Ascending aorta (tissue), 2 donors: ENCODE measurements around the gene WSCD2. TPM values are rescaled to one million over a fixed set of nuclear protein-coding genes. Genes with fewer than 3 reads are reported as not detected.

Source experiments
- DNase-seq, 2 donors: peaks; one replicate each; pipeline ENCODE4 v3.0.0-alpha.2; 2019; ENCODE audit warnings: low spot score in 2 of 2
- H3K27ac ChIP-seq, 2 donors: fragments of 200-600 bp; sonication (generic); one replicate each; pipeline ENCODE4 v1.5.1; 2016 to 2017; ENCODE audit warnings: mild to moderate bottlenecking in 1 of 2
- H3K27me3 ChIP-seq: fragments of 200-600 bp; sonication (generic); one replicate; pipeline ENCODE4 v1.5.1; 2017
- H3K36me3 ChIP-seq, 2 donors: fragments of 200-600 bp; sonication (generic); one replicate each; pipeline ENCODE4 v1.5.1; 2016
- H3K4me1 ChIP-seq, 2 donors: fragments of 200-600 bp; sonication (generic); one replicate each; pipeline ENCODE4 v1.5.1; 2016 to 2017; ENCODE audit warnings: mild to moderate bottlenecking in 1 of 2
- H3K4me3 ChIP-seq, 2 donors: fragments of 200-600 bp; sonication (generic); one replicate each; pipeline ENCODE4 v1.5.1; 2016 to 2017; ENCODE audit warnings: mild to moderate bottlenecking in 1 of 2
- H3K9me3 ChIP-seq, 2 donors: fragments of 200-600 bp; sonication (generic); one replicate each; pipeline ENCODE4 v1.5.1; 2016
- intact Hi-C: fragments of 100-400 bp; cut with DNase I; formaldehyde crosslinking; loops from one replicate; pipeline ENCODE4 v1.15.1; 2023
- total RNA-seq: library from RNA; depleted of rRNA; stranded (reverse); fragments of >200 nt; gene quantifications from one replicate; pipeline ENCODE4 v1.1.0, GENCODE V29; 2016
- TF ChIP-seq, protein P1 (sequence below), 3 experiments: fragments of 200-600 bp in 2 of 3; fragments of 450-650 bp in 1 of 3; sonication (generic) in 2 of 3; IDR thresholded peaks; one replicate each; pipeline ENCODE4 v1.5.1; 2016 to 2019; ENCODE audit warnings: antibody characterized with exemption in 3 of 3, mild to moderate bottlenecking in 1 of 3, moderate library complexity in 1 of 3

The WSCD2 gene
- total RNA-seq, 1 donor from 2014 or later, result 3.5 TPM

DNA sequence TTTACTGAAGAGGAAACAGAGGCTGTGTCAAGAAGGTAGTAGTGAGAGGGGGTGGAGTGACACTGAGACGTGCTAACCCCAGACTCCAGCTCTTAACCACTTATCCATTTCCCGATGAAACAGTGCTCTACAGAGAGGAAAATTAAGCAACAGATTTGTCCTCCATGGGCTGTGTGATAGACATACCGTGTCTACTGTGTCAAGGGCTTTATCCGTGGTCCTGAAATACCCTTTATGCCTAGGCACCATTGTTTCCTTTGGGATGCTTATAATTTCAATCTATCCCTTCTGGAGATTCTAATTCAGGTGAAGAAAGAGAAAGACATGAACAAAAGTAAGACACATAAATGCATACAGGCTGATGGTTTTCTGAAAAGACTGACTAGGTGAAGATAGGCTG, 138.4 kb downstream of the WSCD2 start:
- H3K27ac ChIP-seq, result no peak overlapping the region
- TF ChIP-seq, protein P1, sequence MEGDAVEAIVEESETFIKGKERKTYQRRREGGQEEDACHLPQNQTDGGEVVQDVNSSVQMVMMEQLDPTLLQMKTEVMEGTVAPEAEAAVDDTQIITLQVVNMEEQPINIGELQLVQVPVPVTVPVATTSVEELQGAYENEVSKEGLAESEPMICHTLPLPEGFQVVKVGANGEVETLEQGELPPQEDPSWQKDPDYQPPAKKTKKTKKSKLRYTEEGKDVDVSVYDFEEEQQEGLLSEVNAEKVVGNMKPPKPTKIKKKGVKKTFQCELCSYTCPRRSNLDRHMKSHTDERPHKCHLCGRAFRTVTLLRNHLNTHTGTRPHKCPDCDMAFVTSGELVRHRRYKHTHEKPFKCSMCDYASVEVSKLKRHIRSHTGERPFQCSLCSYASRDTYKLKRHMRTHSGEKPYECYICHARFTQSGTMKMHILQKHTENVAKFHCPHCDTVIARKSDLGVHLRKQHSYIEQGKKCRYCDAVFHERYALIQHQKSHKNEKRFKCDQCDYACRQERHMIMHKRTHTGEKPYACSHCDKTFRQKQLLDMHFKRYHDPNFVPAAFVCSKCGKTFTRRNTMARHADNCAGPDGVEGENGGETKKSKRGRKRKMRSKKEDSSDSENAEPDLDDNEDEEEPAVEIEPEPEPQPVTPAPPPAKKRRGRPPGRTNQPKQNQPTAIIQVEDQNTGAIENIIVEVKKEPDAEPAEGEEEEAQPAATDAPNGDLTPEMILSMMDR (IDR thresholded peaks at IDR 0.05), result no peak
- intact Hi-C loops, result no loop called here

DNA sequence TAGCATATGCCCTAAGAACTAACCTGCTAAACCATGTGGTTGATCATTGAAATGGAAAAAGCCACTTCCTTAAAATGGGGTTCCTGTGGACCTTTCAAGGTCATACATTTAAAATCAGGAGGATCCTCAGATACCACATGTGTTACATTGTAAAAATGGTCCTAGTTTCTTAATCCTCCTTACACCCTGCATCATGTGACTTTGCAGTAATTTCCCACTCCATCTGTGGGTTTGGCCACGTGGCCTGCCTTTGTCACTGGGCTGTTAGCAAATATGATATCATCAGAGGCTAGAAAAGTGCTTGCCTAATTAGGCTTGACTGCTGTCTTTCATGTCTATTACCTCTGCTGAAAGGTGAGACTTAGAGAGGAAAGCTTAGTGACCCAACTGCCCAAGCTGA, 139.3 kb downstream of the WSCD2 start:
- Histone ChIP-seq H3K4me1 (no peaks in the 10 kb centered on the region), H3K36me3 (no peaks in the 10 kb centered on the region), H3K27ac (no peak overlapping the region), H3K9me3 (no peaks in the 10 kb centered on the region), H3K27me3 (no peaks in the 10 kb centered on the region), H3K4me3 (no peak overlapping the region)
- TF ChIP-seq, protein P1 (IDR thresholded peaks at IDR 0.05), result no peak
- no peak for DNase-seq
- intact Hi-C loops, result no loop called here

More for the DNA sequence above, 138.4 kb downstream of the WSCD2 start:
- no peaks in the 10 kb centered on the region for H3K4me1 ChIP-seq
- H3K36me3 ChIP-seq, result no peaks in the 10 kb centered on the region
- H3K4me3 ChIP-seq, result no peak overlapping the region
- H3K27me3 ChIP-seq, result no peaks in the 10 kb centered on the region
- no peaks in the 10 kb centered on the region for H3K9me3 ChIP-seq
- no peak for DNase-seq

DNA sequence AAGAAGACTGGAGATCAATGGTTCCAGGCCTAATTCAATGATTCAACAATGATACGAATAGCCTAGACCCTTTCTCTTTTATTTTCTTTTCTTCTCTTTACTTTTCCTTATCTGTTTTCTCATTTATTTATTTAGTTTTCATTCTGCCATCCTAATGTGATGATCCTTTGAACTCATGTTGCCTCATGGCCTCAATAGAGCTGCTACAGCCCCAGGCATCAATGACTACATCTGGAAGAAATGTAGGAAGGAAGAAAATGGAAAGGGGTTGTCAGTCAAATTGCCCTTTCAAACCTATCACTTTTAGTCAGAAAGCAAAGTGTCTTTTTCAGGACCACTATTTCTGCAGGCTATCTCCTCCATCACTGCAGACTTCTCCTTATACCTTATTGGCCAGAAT, 140.1 kb downstream of the WSCD2 start:
- no peaks in the 10 kb centered on the region for H3K36me3 ChIP-seq
- no peak overlapping the region for H3K27ac ChIP-seq
- no peak overlapping the region for H3K4me3 ChIP-seq
- no peak for DNase-seq
- H3K4me1 ChIP-seq, result no peaks in the 10 kb centered on the region
- TF ChIP-seq, protein P1 (IDR thresholded peaks at IDR 0.05), result no peak
- H3K27me3 ChIP-seq, result no peaks in the 10 kb centered on the region
- intact Hi-C loops, result no loop called here
- H3K9me3 ChIP-seq, result no peaks in the 10 kb centered on the region

DNA sequence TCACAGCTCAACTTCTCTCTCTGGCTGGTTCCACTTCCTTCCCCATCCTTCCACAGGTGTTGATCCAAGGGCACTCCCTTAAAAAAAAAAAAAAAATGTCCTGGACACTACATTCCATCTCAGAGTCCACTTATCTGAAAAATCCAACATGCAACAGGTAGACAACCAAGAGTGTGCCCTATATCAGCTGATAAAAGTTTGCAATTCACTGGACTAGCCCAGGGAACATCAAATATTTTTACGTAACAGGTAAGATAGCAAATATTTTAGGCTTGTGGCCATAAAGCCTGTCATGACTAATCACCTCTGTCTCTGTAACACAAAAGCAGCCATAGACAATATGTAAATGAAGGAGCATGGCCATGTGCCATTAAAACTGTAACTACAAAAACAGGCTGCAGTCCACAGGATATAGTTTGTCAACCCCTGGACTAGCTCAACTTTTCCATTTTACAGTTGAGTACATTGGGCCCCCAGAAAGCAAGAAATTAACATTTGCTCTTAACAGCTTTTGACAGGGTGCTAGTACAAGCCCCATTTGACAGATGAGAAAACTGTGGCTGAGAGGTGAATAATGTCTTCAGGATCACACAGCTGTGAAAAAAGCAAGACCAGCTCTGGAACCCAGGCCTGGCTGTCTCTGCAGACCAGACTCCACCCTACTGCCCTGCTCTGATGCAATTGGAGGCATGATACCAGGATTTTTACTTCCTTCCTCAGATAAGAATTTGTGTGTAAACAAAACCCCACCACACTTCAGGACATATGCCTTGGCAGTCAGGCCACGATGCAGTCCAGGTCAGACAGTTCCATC, 141.2 kb downstream of the WSCD2 start:
- H3K9me3 ChIP-seq, result no peaks in the 10 kb centered on the region
- DNase-seq, result no peak
- no peak overlapping the region for H3K27ac ChIP-seq
- no peak overlapping the region for H3K4me3 ChIP-seq
- H3K4me1 ChIP-seq, result no peaks in the 10 kb centered on the region
- TF ChIP-seq, protein P1 (IDR thresholded peaks at IDR 0.05), result no peak
- no peaks in the 10 kb centered on the region for H3K27me3 ChIP-seq
- no peaks in the 10 kb centered on the region for H3K36me3 ChIP-seq
- intact Hi-C loops, result no loop called here

DNA sequence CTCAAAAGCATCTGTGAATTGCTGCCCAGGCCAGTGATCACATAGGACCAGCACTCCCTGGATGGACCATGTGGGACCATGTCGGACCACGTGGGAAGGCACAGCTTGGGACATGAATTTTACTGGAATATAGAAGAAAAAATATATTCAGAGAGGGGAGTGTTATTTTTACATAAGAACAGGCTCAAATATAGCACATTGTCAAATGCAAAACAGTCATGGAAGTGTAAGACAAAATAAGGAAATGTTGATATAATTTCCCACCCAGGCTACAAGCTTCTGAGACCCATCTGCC, 141.7 kb downstream of the WSCD2 start:
- TF ChIP-seq, protein P1 (IDR thresholded peaks at IDR 0.05), result no peak
- Histone ChIP-seq H3K4me3 (no peak overlapping the region), H3K36me3 (no peaks in the 10 kb centered on the region), H3K4me1 (no peaks in the 10 kb centered on the region), H3K27me3 (no peaks in the 10 kb centered on the region), H3K27ac (no peak overlapping the region), H3K9me3 (no peaks in the 10 kb centered on the region)
- intact Hi-C loops, result no loop called here
- no peak for DNase-seq
